ENCODE results near the gene CTBP2.

CTBP2 gene

DNA sequence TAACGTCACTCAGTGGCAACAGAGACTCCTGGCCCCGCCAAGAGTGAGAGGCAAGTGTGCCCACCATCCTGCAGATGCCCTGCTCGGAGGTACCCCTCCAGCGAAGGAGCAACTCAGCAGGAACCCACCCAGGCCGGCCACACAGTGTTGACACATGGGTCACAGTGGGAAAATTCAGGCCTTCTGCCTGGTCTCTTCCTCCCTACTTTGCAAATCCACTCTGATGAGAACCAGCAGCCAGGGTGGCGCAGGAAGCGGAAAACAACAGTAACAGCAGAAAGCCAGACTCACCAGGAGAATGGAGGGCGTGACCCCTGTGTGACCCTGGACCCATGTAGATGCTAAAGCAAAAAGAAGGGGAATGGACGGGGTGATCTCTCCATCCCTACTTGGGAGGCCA is 53.8 kb downstream of the CTBP2 start:
- no peak for DNase-seq (ENCODE audit: low read depth in 2 of 2)

DNA sequence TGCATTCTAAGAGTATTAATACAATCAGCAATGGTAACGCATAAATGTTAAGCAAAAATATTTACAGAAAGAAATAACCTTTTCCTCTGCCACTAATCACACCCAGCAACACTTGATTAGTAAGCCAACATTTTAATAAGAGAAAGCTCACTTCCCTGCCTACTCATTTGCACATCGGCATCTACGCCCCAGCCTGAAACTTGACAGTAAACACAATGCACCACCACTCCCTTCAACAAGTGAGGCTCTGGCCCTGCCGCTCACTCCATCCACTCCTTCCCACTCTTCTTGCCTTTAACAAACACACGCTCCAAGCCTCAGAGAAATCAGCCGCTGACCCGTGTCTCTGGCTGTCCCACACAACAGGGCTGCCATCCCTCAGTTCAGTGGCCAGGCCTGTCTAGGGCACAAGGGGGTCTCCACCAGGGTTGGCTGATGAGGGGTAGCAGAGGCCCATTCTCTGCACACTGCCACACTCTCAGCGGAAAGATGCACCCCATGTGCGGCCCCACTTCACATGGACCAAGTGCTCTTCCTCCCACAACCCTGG is 54.6 kb downstream of the CTBP2 start:
- no peak for DNase-seq (ENCODE audit: low read depth in 2 of 2)

DNA sequence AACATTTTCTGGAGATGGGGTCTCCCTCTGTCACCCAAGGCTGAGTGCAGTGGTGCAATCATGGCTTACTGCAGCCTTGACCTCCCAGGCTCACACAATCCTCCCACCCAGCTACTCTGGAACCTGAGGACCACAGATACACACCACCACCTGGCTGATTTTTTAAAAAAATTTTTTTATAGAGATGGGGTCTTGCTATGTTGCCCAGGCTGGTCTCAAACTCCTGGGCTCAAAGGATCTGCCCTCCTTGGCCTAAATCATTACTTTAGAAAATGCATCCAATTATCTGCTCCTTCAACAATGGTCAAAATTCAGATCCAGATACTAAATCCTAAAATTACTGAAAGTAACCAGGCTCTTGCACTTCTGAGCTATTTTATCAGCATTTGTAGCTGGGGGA is 55.2 kb downstream of the CTBP2 start:
- no peak for DNase-seq (ENCODE audit: low read depth in 2 of 2)

DNA sequence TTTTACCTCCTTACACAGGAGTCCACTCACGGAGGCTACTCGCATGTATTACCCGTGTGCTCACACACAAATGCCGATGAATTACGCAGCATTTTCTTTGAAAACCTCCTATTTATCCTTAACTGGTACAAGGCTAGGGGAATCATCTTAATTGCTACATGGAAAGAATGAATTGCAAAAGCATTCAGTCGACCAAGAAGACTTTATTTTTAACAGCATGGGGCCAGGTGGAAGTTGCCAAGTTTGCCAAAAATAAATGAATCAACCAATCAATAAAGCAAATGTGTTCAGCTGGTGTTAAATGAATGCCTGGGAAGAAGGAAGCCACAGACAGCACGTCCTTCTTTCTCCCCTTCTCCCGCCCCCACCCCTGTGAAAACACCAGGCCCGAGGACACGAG is 55.8 kb downstream of the CTBP2 start:
- no peak for DNase-seq (ENCODE audit: low read depth in 2 of 2)

DNA sequence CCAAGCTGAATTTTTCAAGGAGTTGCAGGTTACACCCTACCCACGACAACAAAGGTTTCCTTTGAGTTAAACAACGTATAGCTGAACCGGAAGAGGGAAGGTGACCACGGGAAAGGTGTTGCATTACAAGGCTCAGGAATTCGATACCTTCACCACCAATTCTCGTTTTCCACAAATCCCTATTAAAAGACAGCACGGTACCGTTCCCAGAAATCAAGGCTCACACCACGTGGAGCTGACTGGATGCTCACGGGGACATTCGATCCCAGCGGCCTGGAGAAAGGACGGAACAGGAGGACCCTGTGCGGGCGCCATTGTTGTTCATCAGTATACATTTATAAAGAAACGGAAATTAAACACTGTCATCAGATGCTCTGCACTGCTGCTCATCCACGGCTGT is 56.4 kb downstream of the CTBP2 start:
- DNase-seq (ENCODE audit: low read depth in 2 of 2): no peak

DNA sequence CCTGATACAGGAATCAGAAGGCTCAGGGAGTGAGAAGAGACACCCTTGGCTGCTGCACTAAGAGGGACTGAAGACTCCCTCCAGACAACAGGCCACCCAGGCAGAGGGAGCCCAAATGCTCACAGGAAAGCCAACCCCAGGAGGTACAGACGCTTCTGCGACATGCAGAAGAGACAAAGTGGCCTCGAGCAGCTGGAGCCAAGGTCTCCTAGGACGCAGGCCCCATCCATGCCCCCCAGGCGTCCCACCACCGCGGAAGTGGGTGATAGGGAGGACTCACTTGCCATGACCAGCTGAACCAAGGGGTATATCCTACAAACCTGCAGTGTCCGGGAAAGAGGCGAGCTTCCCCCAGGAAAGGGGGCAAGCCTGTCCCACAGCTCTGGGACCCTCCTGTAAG is 56.9 kb downstream of the CTBP2 start:
- no peak for DNase-seq (ENCODE audit: low read depth in 2 of 2)

DNA sequence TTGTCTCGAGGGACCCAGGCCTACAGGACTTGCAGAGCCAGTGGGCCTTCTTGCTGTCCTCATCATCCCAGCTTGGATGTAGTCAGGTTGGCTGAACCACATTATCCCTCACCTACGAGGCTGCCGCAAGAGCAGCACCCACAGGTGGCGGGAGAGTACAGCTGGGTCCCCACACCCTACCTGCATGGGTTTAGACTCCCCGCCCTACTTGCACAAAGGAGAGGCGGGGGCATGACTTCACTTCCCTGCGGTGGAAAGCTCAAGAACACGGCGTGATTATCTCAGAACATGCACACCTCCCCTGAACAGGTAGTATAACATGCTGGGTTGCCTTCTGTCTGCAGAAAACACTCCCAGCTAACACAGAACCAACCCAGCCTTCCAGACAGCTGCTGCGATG is 57.5 kb downstream of the CTBP2 start:
- DNase-seq (ENCODE audit: low read depth in 2 of 2): no peak

DNA sequence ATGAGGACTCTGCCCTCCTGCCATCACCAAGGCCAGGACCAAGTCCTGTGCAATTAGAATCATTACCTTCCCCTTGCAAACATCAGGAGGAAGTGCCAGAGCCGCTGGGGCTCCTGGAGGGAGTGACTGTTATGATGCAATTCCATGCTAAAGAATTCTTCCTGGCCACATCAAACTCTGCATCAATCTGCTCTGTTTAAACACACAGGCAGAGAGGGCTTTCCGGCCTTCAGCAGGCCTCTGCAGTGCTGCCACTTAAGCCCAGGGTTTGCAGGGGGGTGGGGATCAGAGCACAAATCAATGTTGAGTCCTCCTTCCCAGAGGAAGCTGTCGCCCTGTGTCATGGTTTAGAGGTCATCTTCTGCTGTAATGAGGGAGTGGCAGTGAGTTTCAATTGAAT is 58.1 kb downstream of the CTBP2 start:
- no peak for DNase-seq (ENCODE audit: low read depth in 2 of 2)

DNA sequence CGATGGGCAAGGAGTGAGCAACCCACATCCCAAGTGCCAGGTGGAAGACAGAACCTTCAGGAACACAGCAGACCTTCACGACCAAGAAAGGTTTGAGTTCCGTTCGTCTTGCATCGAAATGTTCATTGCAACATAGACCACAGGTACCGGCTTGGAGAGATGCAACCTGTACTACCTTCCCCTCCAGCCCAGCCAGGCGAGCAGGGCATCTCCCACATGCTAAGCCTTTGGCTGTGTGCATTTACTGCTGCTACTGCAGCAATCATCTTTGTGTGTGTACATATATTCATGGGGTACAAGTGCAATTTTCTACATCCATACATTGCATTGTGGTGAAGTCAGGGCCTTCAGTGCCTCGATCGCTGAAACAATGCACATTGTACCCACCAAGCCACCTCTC is 58.8 kb downstream of the CTBP2 start:
- no peak for DNase-seq (ENCODE audit: low read depth in 2 of 2)

DNA sequence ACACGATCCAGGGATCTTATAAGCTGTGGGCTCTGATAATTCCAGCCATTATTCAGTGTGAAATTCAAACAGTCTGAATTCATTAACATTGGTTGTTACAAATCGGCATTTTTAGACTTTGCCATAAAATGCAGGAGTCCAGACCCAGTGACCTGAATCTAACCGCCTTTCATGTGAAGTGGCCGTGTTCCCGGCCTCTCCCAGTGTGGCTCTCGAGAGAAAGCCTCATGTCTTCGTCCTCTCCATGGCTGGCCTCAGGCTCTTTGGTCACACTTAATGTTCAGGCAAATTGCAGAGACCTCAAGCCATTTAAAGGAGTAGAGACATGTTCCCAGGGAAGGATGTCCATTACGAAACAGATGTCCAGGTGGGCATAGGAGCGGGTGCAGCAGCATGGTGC is 59.3 kb downstream of the CTBP2 start:
- DNase-seq (ENCODE audit: low read depth in 2 of 2): no peak

DNA sequence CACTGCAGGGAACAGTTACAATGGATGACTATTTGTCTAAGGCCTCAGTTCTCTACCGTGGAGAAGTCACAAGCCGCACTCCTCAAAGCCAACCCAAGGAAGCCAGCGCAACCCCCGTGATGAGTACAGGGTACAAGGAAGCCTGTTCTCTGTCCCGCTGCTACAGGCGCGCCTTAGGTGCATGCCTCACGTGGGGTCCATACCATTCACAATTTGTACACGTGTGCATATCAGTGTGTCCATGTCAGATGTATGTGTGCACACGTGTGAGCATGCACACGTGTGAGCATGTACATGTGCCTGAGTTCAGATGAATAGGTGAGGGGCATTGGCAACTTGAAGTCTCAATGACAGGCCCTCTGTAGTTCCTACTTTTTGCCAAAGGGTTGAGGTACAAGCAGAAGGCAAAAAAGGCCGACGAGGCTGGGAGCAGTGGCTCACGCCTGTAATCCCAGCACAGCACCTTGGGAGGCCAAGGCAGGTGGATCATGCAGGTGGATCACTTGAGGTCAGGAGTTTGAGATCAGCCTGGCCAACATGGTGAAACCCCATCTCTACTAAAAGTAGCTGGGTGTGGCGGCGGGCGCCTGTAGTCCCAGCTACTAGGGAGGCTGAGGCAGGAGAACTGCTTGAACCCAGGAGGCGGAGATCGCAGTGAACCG is 62.8 kb downstream of the CTBP2 start:
- no peak for DNase-seq (ENCODE audit: low read depth in 2 of 2)

DNA sequence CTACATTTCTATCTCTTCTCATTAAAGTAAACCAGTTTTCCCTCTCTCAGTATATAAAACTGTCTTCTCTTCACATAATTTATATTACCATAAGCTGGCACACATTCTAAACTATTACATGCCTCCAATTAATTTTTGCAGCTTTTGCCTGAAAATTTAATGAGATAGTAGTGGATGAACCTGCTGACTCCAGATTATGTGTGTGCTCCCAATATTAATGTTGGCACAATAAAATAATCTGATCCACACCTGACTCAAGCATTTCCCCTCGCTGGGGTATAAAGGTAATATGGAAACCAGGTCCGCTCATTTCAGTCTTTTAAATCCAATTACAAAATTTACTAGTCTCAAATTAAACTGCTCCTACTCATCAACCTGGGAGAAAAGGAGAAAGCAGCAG is 63.4 kb downstream of the CTBP2 start:
- DNase-seq (ENCODE audit: low read depth in 2 of 2): no peak

DNA sequence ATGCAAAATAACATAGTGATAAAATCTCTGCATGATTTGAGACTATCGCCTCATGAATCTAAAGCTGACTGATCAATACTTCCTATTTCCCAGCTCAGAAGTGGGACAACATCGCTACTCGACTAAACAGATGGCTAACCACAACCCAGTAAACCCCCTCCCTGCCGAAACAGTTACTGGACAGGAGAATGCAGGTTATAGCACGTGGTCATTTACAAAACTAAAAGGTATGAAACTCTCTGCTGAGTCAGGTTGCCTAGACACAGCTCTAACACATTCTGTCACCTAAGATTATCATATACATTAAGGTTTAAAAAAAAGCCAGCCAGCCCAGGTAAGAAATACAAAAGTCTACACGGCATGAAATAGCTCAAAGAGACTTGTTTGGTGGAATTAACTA is 64.0 kb downstream of the CTBP2 start:
- no peak for DNase-seq (ENCODE audit: low read depth in 2 of 2)

DNA sequence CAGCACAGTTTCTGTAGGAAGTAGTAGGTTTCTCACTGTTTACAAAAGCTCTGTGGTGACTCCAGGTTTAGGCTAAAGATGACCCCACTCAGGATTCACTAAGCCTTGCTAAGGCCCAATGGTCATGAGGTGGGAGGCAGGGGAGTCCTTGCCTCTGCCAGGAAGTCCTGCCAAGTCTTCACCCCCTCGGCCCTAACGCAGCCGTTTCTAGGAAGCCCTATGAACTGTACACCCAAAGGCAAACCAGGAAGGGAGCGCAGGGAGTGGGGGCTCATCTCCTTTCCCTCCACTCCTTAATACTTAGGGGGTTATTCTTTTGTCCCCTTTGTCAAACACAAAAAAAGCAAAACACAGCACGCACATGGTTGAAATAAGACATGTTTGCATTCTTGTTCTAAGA is 64.6 kb downstream of the CTBP2 start:
- no peak for DNase-seq (ENCODE audit: low read depth in 2 of 2)

DNA sequence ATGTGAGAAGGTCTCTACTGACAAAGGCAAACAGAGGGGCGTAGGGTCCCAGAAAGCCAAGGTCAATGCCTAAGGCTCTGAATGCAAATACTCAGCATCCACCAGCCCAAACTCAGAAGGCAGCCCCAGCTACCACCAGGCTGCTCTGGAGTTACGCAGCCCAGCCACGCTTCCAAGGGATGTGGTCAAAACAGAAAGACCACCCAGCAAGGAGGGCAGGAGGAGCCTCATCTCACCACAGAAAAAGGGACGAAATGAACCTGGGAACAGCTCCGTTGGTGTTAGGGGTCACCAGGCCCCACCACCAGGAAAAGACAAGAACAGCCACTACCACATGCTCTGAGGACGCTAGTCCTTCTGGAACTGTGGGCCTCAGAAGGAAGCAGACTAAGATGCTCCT is 65.1 kb downstream of the CTBP2 start:
- no peak for DNase-seq (ENCODE audit: low read depth in 2 of 2)

DNA sequence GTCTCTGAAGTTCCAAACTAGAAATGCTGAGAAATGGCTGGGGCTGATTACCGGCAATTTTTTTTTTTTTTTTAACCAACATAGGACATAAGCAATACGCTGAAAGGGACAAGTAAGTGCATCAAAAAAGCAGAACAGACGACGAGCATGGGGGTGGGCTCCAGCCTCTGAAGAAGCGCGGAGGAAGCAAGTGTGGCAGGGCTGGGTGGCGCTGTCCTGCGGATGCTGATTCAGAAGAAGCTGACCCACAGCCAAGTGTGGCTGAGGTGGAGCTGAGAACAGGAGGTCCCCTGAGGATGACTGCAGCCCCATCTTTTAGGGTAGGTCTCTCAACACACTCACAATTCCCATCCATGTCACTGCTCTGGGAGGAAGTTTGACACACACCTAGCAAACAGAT is 65.6 kb downstream of the CTBP2 start:
- no peak for DNase-seq (ENCODE audit: low read depth in 2 of 2)

DNA sequence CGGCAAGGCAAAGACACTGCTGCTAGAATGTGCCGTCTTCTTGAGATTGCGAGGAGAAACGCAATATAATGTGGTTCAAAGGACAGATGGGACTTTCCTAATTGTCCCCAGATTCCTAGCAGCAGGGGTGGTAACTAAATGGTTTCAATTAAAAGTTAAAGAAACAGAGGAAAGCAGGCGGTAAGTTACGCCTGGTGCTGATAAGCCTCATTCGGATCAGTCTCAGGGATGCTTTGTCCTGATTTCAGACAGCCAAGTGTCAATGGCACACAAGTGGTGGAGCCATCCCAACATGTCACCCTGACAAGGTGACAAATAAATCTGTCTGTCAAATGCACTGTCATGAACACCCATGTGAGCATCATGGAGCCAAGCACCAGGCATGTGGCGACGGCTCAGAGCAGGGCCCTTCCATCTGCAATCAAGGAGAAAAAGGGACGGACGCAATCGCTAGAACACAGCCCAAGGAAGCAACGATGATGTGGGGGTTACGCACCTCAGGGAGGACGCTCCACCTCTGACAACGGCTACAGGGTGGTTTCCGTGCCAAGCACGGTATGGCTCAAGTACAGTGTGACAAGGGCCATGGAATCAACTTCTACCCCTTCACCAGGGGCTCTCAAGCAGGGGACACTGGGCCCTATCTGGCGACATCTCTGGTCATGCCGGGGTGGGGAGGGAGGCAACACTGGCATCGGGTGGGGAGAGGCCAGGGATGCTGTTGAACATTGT is 66.2 kb downstream of the CTBP2 start:
- no peak for DNase-seq (ENCODE audit: low read depth in 2 of 2)

DNA sequence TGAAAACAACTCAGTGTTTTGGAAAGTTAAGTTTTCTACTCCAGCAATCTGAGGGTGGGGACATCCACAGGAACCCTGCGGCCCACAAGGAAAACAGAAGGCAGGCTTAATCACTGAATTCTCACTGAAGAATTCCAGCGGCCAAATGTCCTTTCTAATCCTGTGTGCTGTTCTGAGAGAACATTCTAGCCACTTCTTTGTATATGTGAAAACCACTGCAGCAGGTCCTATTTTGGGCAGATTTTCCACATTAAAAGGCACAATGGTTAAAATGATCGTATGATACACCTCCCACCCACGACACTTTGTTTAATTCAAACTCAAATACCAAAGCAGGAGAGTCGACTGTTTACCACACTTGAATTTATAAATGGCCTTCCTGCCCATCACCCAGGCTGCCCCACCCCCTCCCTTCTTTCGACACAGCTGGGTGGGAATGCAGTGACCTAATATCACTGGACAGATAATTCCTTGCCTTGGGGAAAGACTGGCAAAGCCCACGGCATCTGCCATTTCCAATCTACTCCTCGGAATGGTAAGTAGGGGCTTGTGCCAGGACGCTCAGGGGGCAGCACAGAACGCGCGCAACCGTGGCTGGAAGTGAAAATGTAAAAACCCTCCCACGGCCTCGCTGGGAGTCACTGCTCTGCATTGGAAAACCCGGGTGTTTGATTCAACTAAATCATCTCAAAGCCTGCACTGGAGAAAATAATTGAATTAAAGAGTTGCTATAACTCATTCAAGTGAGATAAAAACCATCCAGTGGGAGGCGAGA is 67.0 kb downstream of the CTBP2 start:
- DNase-seq (ENCODE audit: low read depth in 2 of 2): no peak

DNA sequence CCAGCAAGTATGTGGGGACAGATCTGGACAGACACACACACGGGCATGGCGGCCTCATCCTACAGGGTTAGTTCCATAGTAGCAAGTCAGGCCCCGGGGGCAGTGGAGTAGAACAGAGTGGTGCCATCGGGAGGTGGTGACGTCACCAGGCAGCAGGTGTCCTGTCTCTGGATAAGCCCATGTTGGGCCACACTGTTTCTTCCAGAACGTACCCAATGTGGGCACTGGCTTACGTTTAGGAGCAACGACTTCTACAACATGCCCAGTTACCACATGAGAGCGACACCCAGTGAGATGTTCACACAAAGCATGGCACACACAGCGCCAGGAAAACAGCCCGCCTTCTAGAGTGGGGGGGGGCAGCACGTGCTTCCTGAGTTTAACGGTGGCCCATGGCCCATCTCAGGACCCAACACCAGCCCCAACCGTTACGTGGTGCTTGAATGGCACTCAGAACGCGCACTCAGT is 67.8 kb downstream of the CTBP2 start:
- no peak for DNase-seq (ENCODE audit: low read depth in 2 of 2)

DNA sequence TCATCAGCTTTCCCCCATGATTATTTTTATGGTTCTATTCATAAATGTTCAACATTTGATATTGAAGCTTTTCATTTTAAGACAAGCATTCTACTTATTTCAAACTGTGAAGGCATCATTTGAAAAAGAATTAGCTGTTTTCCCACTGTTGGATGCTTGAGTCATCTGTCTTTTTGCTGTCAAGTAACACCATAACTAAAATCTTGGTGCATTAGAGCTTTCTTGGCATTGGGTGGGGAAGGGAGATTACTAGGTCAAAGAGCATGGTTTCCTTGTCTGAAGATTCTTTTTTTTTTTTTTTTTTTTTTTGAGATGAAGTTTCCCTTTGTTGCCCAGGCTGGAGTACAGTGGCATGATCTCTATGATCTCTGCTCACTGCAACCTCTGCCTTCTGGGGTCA is 68.5 kb downstream of the CTBP2 start:
- no peak for DNase-seq (ENCODE audit: low read depth in 2 of 2)

DNA sequence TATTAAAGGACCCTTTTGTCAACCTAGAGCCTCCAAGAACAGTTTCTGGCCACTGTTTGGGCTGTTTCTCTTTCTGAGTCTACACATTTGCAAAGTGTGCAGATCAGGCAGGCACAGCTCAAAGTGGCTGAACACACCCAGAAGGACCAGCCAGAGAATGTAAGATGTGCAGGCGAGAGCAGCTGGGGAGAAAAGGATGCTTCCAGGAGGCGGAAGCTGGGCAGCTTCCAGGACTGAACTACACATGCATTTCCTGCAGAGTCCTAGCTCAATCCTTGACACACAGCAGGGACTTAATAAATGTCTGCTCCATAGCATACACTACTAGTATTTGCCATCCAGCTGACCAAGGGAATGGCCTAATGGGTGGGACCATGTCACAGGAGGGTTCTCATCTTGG is 70.9 kb downstream of the CTBP2 start:
- no peak for DNase-seq (ENCODE audit: low read depth in 2 of 2)

DNA sequence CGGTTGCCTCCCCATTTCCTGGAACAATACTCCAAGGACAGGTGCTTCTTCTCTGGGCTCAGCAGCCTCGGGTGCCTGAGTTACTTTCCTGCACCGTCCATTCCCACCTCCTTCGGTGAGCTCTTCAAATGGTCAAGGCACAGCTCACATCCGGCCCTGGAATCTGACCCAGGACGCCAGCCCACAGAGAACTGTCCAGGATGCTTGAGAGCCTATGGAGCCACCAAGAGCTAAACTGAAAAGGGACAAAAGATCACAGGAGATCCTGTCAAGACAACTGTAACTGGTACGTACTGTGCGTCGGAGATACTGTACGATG is 72.5 kb downstream of the CTBP2 start:
- DNase-seq (ENCODE audit: low read depth in 2 of 2): no peak
